PFSK-1 (cell line): ENCODE data around the gene GIGYF1.

ENCODE experiments used
- POLR2AphosphoS5 ChIP-seq: IDR thresholded peaks from 2 replicates; pipeline ENCODE4 v1.6.1; 2012; ENCODE audit warnings: low read depth, mild to moderate bottlenecking, control low read depth, low read length, moderate library complexity
- REST ChIP-seq, 2 experiments: IDR thresholded peaks; 2 replicates each; pipeline versions ENCODE4 v1.6.1 to v1.8.0; 2011 to 2012; ENCODE audit warnings: low read depth in 2 of 2, low read length in 2 of 2, control low read depth in 1 of 2, inconsistent platforms in 1 of 2, mild to moderate bottlenecking in 1 of 2, moderate library complexity in 1 of 2; ENCODE audit not compliant: insufficient read depth in 1 of 2

- TF ChIP-seq POLR2AphosphoS5 (no peak), REST (IDR thresholded peaks at IDR 0.05; ENCODE audit: insufficient read depth in 1 of 2, low read depth in 2 of 2, low read length in 2 of 2) (no peak)
Measured at GRCh38 chr7:100726996-100727761, 33.1 kb upstream of the GIGYF1 start.
